ENCODE results near the gene SORBS1. TPM values are rescaled to one million over a fixed set of nuclear protein-coding genes. Genes with fewer than 3 reads are reported as not detected.

Gene SORBS1
- total RNA-seq, 1 experiment from 2014 or later = 4.1 TPM

DNA sequence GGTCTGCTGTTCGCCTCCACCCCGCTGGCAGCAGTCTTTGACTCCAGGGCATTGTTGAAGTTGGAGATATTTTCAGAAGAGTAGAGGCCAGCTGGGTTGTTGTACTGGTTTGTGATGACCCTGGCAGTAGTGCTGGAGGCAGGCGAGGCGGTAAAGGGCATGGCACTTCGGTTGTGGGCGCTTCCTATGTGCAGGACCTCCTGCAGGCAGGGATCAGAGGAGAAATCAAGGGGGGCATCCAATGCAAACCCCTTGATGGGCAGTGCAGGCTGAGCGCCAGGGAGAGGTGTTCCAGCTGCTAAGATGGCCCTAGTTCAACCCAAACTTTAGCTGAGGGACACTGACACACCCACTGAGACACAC lies 297.3 kb downstream of the SORBS1 start:
- no TSS peak for BruUV-seq (replicated peaks)
- CTCF ChIA-PET = no interaction called here
- no peaks in the 10 kb centered on the region for H3K9me3 ChIP-seq (ENCODE audit: low read length)
- DNase-seq (no peak), ATAC-seq (no peak)
- H3K9me2 ChIP-seq (replicated peaks; ENCODE audit: low read length) = no peaks in the 10 kb centered on the region
- H3K79me2 ChIP-seq (ENCODE audit: low read length) = 0 out of 2 replicates have a peak, but pooled peaks cover 12% of the 10 kb centered on the region
- peaks cover 3% of the 10 kb centered on the region for H3F3A ChIP-seq (ENCODE audit: low read length, unreplicated experiment)
- no peak overlapping the region for H3K9ac ChIP-seq (ENCODE audit: low read length)
- POLR2A ChIA-PET (ENCODE audit: unreplicated experiment) = no interaction called here
- peaks cover 34% of the 10 kb centered on the region for H3K4me1 ChIP-seq (ENCODE audit: insufficient read depth, low read length)
- no peaks in the 10 kb centered on the region for H3K27me3 ChIP-seq (ENCODE audit: low read length)
- no peaks in the 10 kb centered on the region for H4K20me1 ChIP-seq (ENCODE audit: low read length)
- intact Hi-C loops (cut with micrococcal nuclease) = no loop called here
- TF ChIP-seq EZH2phosphoT487 (IDR thresholded peaks at IDR 0.05; ENCODE audit: borderline replicate concordance, low read length) (no peak), EZH2 (IDR thresholded peaks at IDR 0.05; ENCODE audit: low read length, unreplicated experiment) (no peak), CTCF (conservative IDR thresholded peaks at IDR 0.05; ENCODE audit: low read depth, low read length) (no peak)
- H3K4me3 ChIP-seq (ENCODE audit: low read length) = no peak overlapping the region
- H2AFZ ChIP-seq (ENCODE audit: low read length) = no peak overlapping the region
- no peak overlapping the region for H3K4me2 ChIP-seq (ENCODE audit: low read length)
- H3K27ac ChIP-seq (ENCODE audit: low read length) = no peak overlapping the region
- peaks cover 23% of the 10 kb centered on the region for H3K36me3 ChIP-seq (ENCODE audit: low read depth, low read length)

DNA sequence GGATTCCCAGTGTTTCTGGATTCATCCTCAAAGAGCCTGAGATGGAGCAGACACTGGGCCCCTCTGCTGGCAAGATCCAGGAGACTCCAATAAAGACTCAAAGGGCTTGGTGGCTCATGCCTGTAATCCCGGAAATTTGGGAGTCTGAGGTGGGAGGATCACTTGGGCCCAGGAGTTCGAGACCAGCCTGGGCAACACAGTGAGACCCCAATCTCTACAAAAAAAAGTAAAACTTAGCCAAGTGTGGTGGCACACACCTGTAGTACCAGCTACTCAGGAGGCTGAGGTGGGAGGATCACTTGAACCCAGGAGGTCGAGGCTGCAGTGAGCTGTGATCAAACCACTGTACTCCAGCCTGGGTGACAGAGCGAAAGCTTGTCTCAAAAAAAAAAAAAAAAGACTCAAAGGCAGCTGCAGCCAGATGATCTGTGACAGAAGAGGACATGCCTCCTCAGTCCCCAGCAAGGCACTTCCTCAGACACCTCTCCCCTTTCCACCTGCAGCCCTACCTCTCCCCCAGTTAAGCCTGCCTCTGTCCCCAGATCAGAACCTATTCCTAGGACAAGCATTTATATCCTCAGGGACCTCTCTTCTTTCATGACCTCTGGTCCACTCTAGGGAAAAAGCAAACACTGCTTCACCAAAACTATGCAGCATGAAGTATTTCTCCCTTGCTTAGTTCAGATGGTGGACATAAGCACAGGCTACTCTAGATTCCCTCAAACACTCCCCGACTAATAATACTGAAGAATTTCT lies 298.2 kb downstream of the SORBS1 start:
- Histone ChIP-seq H3K4me3 (ENCODE audit: low read length) (no peak overlapping the region), H3K4me1 (ENCODE audit: insufficient read depth, low read length) (peaks cover 34% of the 10 kb centered on the region), H3K79me2 (ENCODE audit: low read length) (0 out of 2 replicates have a peak, but pooled peaks cover 12% of the 10 kb centered on the region), H3K27me3 (ENCODE audit: low read length) (no peaks in the 10 kb centered on the region), H3K36me3 (ENCODE audit: low read depth, low read length) (peaks cover 26% of the 10 kb centered on the region), H4K20me1 (ENCODE audit: low read length) (no peaks in the 10 kb centered on the region), H3K9me3 (ENCODE audit: low read length) (no peaks in the 10 kb centered on the region), H3K9ac (ENCODE audit: low read length) (no peak overlapping the region), H3F3A (ENCODE audit: low read length, unreplicated experiment) (peaks cover 3% of the 10 kb centered on the region), H3K4me2 (ENCODE audit: low read length) (no peak overlapping the region), H2AFZ (ENCODE audit: low read length) (no peak overlapping the region), H3K27ac (ENCODE audit: low read length) (no peak overlapping the region), H3K9me2 (replicated peaks; ENCODE audit: low read length) (no peaks in the 10 kb centered on the region)
- intact Hi-C loops (cut with micrococcal nuclease) = no loop called here
- ChIA-PET POLR2A (ENCODE audit: unreplicated experiment) (no interaction called here), CTCF (no interaction called here)
- DNase-seq = no peak
- ATAC-seq = no peak
- TF ChIP-seq EZH2phosphoT487 (IDR thresholded peaks at IDR 0.05; ENCODE audit: borderline replicate concordance, low read length) = no peak
- no peak for TF ChIP-seq CTCF (conservative IDR thresholded peaks at IDR 0.05; ENCODE audit: low read depth, low read length)
- TF ChIP-seq EZH2 (IDR thresholded peaks at IDR 0.05; ENCODE audit: low read length, unreplicated experiment) = no peak
- no TSS peak for BruUV-seq (replicated peaks)

GRCh38 chr10:95261926-95262325 lies 299.2 kb downstream of the SORBS1 start:
- CTCF ChIA-PET = no interaction called here
- H3K9ac ChIP-seq (ENCODE audit: low read length) = no peak overlapping the region
- H3K36me3 ChIP-seq (ENCODE audit: low read depth, low read length) = peaks cover 25% of the 10 kb centered on the region
- H3K4me2 ChIP-seq (ENCODE audit: low read length) = no peak overlapping the region
- intact Hi-C loops (cut with micrococcal nuclease) = no loop called here
- peaks cover 24% of the 10 kb centered on the region for H3K4me1 ChIP-seq (ENCODE audit: insufficient read depth, low read length)
- no TSS peak for BruUV-seq (replicated peaks)
- no peak overlapping the region for H2AFZ ChIP-seq (ENCODE audit: low read length)
- H3K4me3 ChIP-seq (ENCODE audit: low read length) = no peak overlapping the region
- no peak for DNase-seq
- H4K20me1 ChIP-seq (ENCODE audit: low read length) = no peaks in the 10 kb centered on the region
- H3K27ac ChIP-seq (ENCODE audit: low read length) = no peak overlapping the region
- TF ChIP-seq EZH2 (IDR thresholded peaks at IDR 0.05; ENCODE audit: low read length, unreplicated experiment) (no peak), CTCF (conservative IDR thresholded peaks at IDR 0.05; ENCODE audit: low read depth, low read length) (no peak), EZH2phosphoT487 (IDR thresholded peaks at IDR 0.05; ENCODE audit: borderline replicate concordance, low read length) (no peak)
- no peaks in the 10 kb centered on the region for H3K9me2 ChIP-seq (replicated peaks; ENCODE audit: low read length)
- H3F3A ChIP-seq (ENCODE audit: low read length, unreplicated experiment) = no peaks in the 10 kb centered on the region
- POLR2A ChIA-PET (ENCODE audit: unreplicated experiment) = no interaction called here
- H3K9me3 ChIP-seq (ENCODE audit: low read length) = no peaks in the 10 kb centered on the region
- 0 out of 2 replicates have a peak, but pooled peaks cover 12% of the 10 kb centered on the region for H3K79me2 ChIP-seq (ENCODE audit: low read length)
- no peak for ATAC-seq
- H3K27me3 ChIP-seq (ENCODE audit: low read length) = no peaks in the 10 kb centered on the region
